ENCODE results near the gene FXYD6.
"Not testable (repeated sequence)": the region's sequence is repeated elsewhere in the genome, so short reads cannot be mapped to it uniquely, and the experiment has no call there.

FXYD6 gene

GRCh38 chr11:117816846-117817367 lies 59.6 kb downstream of the FXYD6 start:
- no peak for DNase-seq

GRCh38 chr11:117816151-117816741 lies 60.2 kb downstream of the FXYD6 start:
- no peak for DNase-seq
- no peak for TF ChIP-seq POLR2A (IDR thresholded peaks at IDR 0.05; ENCODE audit: low read length)
- TF ChIP-seq GATA1 (IDR thresholded peaks at IDR 0.05; ENCODE audit: low read depth, low read length): no peak

More at GRCh38 chr11:117816846-117817367, 59.6 kb downstream of the FXYD6 start:
- TF ChIP-seq GATA1 (IDR thresholded peaks at IDR 0.05; ENCODE audit: low read depth, low read length): no peak

GRCh38 chr11:117815262-117815803 lies 61.1 kb downstream of the FXYD6 start:
- TF ChIP-seq POLR2A (IDR thresholded peaks at IDR 0.05; ENCODE audit: low read length) (no peak), GATA1 (IDR thresholded peaks at IDR 0.05; ENCODE audit: low read depth, low read length) (no peak)
- no peak for DNase-seq

GRCh38 chr11:117814766-117815261 lies 61.6 kb downstream of the FXYD6 start:
- TF ChIP-seq POLR2A (IDR thresholded peaks at IDR 0.05; ENCODE audit: low read length) (no peak), GATA1 (IDR thresholded peaks at IDR 0.05; ENCODE audit: low read depth, low read length) (no peak)
- peak in 1 of 2 experiments; percentile 6 for DNase-seq

- TF ChIP-seq POLR2A (IDR thresholded peaks at IDR 0.05; ENCODE audit: low read length): no peak
- TF ChIP-seq GATA1 (IDR thresholded peaks at IDR 0.05; ENCODE audit: low read depth, low read length): no peak
- DNase-seq: no peak
Measured at GRCh38 chr11:117814204-117814765, 62.2 kb downstream of the FXYD6 start.

- not testable (repeated sequence) for DNase-seq
Measured at GRCh38 chr11:117810056-117810451, 66.4 kb downstream of the FXYD6 start.

- TF ChIP-seq GATA1 (IDR thresholded peaks at IDR 0.05; ENCODE audit: low read depth, low read length): no peak
- DNase-seq: peak; percentile 19 to 20
Measured at GRCh38 chr11:117809236-117810055, 67.0 kb downstream of the FXYD6 start.

- DNase-seq: no peak
- no peak for TF ChIP-seq GATA1 (IDR thresholded peaks at IDR 0.05; ENCODE audit: low read depth, low read length)
- no peak for TF ChIP-seq POLR2A (IDR thresholded peaks at IDR 0.05; ENCODE audit: low read length)
Measured at GRCh38 chr11:117808784-117809183, 67.7 kb downstream of the FXYD6 start.

GRCh38 chr11:117807482-117808327 lies 68.8 kb downstream of the FXYD6 start:
- TF ChIP-seq GATA1 (IDR thresholded peaks at IDR 0.05; ENCODE audit: low read depth, low read length) (no peak), POLR2A (IDR thresholded peaks at IDR 0.05; ENCODE audit: low read length) (no peak)
- peak; percentile 48 to 75 for DNase-seq

GRCh38 chr11:117806846-117807245 lies 69.6 kb downstream of the FXYD6 start:
- DNase-seq: no peak
- no peak for TF ChIP-seq POLR2A (IDR thresholded peaks at IDR 0.05; ENCODE audit: low read length)
- TF ChIP-seq GATA1 (IDR thresholded peaks at IDR 0.05; ENCODE audit: low read depth, low read length): no peak

- TF ChIP-seq POLR2A (IDR thresholded peaks at IDR 0.05; ENCODE audit: low read length) (no peak), GATA1 (IDR thresholded peaks at IDR 0.05; ENCODE audit: low read depth, low read length) (no peak)
- DNase-seq: no peak
Measured at GRCh38 chr11:117805045-117805444, 71.4 kb downstream of the FXYD6 start.

GRCh38 chr11:117803896-117804295 lies 72.6 kb downstream of the FXYD6 start:
- TF ChIP-seq POLR2A (IDR thresholded peaks at IDR 0.05; ENCODE audit: low read length): no peak
- TF ChIP-seq GATA1 (IDR thresholded peaks at IDR 0.05; ENCODE audit: low read depth, low read length): no peak
- no peak for DNase-seq

- TF ChIP-seq GATA1 (IDR thresholded peaks at IDR 0.05; ENCODE audit: low read depth, low read length) (no peak), POLR2A (IDR thresholded peaks at IDR 0.05; ENCODE audit: low read length) (no peak)
- no peak for DNase-seq
Measured at GRCh38 chr11:117799634-117800033, 76.8 kb downstream of the FXYD6 start.

Measured in erythroblast (primary cell).